HFF-Myc (cell line): ENCODE data around the gene PLEKHM1.

Experiments
- DNase-seq: peaks from one replicate; pipeline ENCODE4 v3.0.0-alpha.2; 2011; ENCODE audit warnings: low read depth; ENCODE audit errors: extremely low read depth
- H3K4me3 ChIP-seq: replicated peaks from 2 replicates; pipeline ENCODE4 v1.5.1; 2011; ENCODE audit warnings: low read depth, mild to moderate bottlenecking, control low read depth, low read length
- CTCF ChIP-seq: IDR thresholded peaks from 2 replicates; pipeline ENCODE4 v1.5.1; 2012; ENCODE audit warnings: mild to moderate bottlenecking, low read depth, low read length, control low read depth; ENCODE audit errors: missing control alignments

The PLEKHM1 gene

GRCh38 chr17:45394913-45395568, 95.5 kb downstream of the PLEKHM1 start:
- peak; percentile 77 for TF ChIP-seq CTCF
- peak; percentile 79 for DNase-seq
- H3K4me3 ChIP-seq, result peak overlapping the region; percentile 39

- DNase-seq, result no peak
- no peak overlapping the region for H3K4me3 ChIP-seq
- no peak for TF ChIP-seq CTCF
Observed at GRCh38 chr17:45394564-45394912, 96.0 kb downstream of the PLEKHM1 start.

GRCh38 chr17:45394091-45394490, 96.4 kb downstream of the PLEKHM1 start:
- no peak for TF ChIP-seq CTCF
- H3K4me3 ChIP-seq, result no peak overlapping the region
- no peak for DNase-seq

- no peak for TF ChIP-seq CTCF
- no peak overlapping the region for H3K4me3 ChIP-seq
- DNase-seq, result no peak
Observed at GRCh38 chr17:45393411-45393810, 97.1 kb downstream of the PLEKHM1 start.

GRCh38 chr17:45391918-45392317, 98.6 kb downstream of the PLEKHM1 start:
- no peak overlapping the region for H3K4me3 ChIP-seq
- no peak for DNase-seq
- TF ChIP-seq CTCF, result no peak

- TF ChIP-seq CTCF, result no peak
- no peak for DNase-seq
- H3K4me3 ChIP-seq, result no peak overlapping the region
Observed at GRCh38 chr17:45391291-45391690, 99.2 kb downstream of the PLEKHM1 start.

GRCh38 chr17:45389354-45389753, 101.2 kb downstream of the PLEKHM1 start:
- DNase-seq, result no peak
- H3K4me3 ChIP-seq, result no peak overlapping the region
- TF ChIP-seq CTCF, result no peak
